Measurements from ENCODE around the gene JUND. TPM values are rescaled to one million over a fixed set of nuclear protein-coding genes. Genes with fewer than 3 reads are reported as not detected.
A peak's percentile ranks its signal among the peaks of the same experiment; 100 is the strongest.

The JUND gene
- total RNA-seq, 2 experiments from 2014 or later: 498 to 501 TPM

DNA sequence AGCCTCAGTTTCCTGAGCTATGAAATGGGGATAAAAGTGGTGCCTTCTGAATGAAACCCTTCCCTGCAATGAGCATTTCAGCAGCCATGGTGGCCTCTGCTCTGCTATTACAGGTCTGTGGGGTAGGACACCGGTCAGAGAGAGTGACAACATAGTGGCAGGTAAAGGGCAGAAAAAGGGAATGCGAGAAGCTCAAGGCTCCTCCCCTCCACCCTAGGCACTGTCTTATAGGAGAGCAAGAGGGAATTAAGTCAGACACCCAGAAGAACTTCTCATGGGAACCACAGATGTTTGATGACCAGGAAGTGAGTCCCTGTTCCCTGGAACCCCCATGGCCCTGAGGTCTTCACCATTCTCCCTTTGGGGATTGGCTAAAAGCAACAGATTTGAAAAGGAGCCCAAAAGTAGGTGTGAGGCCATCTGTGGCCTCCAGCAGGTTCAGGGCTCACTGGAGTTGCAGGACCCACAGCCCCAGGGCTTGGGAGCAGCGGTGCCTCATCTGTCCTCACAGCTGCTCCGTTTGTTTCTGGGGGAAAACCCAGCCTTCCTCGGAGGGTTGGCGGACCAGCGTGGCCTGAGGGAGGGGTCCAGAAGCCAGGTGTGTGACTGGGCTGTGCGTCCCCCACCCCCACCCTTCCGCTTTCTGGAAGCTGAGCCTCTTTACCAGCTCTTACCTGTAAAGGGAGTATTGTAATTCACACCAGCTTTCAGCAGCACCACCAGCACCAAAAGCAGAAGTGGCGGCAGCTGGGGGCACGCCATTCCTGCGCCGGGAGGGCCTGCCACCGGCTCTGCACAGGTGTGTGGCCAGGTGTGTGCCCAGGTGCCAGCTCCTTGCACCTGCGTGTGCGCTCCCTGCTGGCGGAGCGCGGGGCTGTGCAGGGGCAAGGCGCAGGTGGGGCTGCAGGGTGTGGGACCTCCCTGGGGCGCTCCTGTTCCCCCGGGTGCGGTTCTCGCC is 26.6 kb downstream of the JUND start:
- Mint-ChIP-seq H3K4me1 (peaks cover 3% of the 10 kb centered on the region), H3K36me3 (no peaks in the 10 kb centered on the region), H3K9me3 (ENCODE audit: low read depth) (no peaks in the 10 kb centered on the region), H3K27me3 (peaks cover 19% of the 10 kb centered on the region), H3K4me3 (no peak overlapping the region), H3K27ac (no peak overlapping the region)
- ATAC-seq (no peak), DNase-seq (no peak)
- CTCF ChIA-PET: interaction anchor here (0.5 to 9.6 kb wide), 13 partner anchors 8 to 168 kb away, joined by 3 to 166 read pairs (median 3); partner anchors contain the start of genes IL12RB1, PGPEP1 and RAB3A

DNA sequence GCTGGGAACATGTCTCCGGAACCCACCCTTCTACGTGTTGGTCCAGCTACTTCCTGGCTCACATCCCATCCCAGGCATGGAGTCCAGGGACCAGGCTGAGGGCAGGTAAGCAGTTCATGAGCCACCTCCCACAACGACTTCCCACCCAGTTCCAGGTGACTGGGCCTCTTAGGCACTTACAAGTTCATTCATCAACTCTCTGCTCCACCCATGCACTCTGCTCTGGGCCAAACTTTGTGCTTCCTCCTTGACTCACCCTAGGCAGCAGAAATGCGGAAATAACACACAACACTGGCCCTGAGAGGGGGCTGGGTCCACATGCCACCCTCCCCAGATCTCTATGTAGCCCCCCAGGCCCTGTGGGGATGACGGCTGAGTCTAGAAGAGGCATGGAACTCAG is 27.7 kb downstream of the JUND start:
- DNase-seq (no peak), ATAC-seq (no peak)
- Mint-ChIP-seq H3K27ac (no peak overlapping the region), H3K27me3 (peaks cover 19% of the 10 kb centered on the region), H3K4me3 (no peak overlapping the region), H3K4me1 (peaks cover 3% of the 10 kb centered on the region), H3K36me3 (no peaks in the 10 kb centered on the region), H3K9me3 (ENCODE audit: low read depth) (no peaks in the 10 kb centered on the region)
- CTCF ChIA-PET: interaction anchor here (0.5 to 9.6 kb wide), 9 partner anchors 9 to 107 kb away, joined by 3 to 166 read pairs (median 4); partner anchors contain the start of genes MPV17L2 and RAB3A

- peaks cover 19% of the 10 kb centered on the region for H3K27me3 Mint-ChIP-seq
- H3K4me1 Mint-ChIP-seq: peaks cover 3% of the 10 kb centered on the region
- no peak overlapping the region for H3K27ac Mint-ChIP-seq
- no peaks in the 10 kb centered on the region for H3K9me3 Mint-ChIP-seq (ENCODE audit: low read depth)
- CTCF ChIA-PET: interaction anchor here (0.7 to 9.6 kb wide), 18 partner anchors 9 to 182 kb away, joined by 3 to 166 read pairs (median 5); partner anchors contain the start of genes LSM4, MPV17L2, PDE4C and RAB3A
- H3K4me3 Mint-ChIP-seq: no peak overlapping the region
- DNase-seq (no peak), ATAC-seq (no peak)
- H3K36me3 Mint-ChIP-seq: no peaks in the 10 kb centered on the region
Measured at GRCh38 chr19:18253130-18253529, 28.3 kb downstream of the JUND start.

DNA sequence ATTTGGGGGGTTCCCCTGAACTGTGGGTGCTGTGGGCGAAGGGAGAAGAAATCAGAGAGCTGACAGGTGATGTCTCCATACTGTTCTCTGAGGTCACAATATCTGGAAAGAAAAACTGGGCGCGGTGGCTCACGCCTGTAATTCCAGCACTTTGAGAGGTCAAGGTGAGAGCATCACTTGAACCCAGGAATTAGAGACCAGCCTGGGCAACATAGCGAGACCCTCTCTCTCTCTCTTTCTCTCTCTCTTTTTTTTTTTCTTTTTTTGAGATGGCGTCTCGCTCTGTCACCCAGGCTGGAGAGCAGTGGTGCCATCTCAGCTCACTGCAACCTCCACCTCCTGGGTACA is 29.1 kb downstream of the JUND start:
- CTCF ChIA-PET: interaction anchor here (0.8 to 9.6 kb wide), 48 partner anchors 9 to 314 kb away, joined by 3 to 166 read pairs (median 5); partner anchors contain the start of genes LSM4, MPV17L2, PDE4C and RAB3A
- H3K4me1 Mint-ChIP-seq: peaks cover 3% of the 10 kb centered on the region
- ATAC-seq: no peak
- no peaks in the 10 kb centered on the region for H3K36me3 Mint-ChIP-seq
- H3K27me3 Mint-ChIP-seq: peaks cover 19% of the 10 kb centered on the region
- no peak overlapping the region for H3K4me3 Mint-ChIP-seq
- DNase-seq: no peak
- no peaks in the 10 kb centered on the region for H3K9me3 Mint-ChIP-seq (ENCODE audit: low read depth)
- no peak overlapping the region for H3K27ac Mint-ChIP-seq

DNA sequence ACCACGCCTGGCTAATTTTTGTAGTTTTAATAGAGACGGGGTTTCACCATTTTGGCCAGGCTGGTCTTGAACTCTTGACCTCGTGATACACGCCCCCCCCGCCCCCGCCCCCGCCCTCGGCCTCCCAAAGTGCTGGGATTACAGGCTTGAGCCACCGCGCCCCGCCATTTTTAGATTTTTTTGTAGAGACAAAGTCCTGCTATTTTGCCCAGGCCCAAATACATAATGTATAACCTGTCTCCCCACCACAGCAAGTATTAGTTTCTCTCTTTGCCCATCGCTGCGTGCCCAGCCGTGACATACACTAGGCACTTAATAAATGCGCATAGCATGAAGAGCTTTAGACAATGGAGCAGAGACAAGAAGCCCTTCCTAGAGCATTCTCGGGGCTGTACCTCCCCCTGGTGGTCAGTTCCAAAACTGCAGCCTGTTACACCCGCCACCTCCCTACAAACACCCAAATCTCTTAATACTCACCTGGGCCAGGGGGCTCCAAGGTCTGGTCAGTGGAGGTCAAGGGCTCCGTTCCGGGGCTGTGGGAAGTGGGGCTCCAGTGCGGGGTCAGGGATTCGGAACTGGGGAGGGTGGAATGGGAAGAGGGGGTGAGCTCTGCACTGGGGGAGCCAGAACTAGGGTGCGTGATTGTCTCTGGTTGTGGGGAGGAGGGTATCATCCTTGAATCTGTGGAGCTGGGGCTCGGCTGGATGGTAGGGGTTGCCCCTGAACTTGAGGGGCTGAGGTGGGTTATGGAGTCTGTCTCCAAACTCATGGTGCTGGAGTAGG is 29.6 kb downstream of the JUND start:
- H3K27me3 Mint-ChIP-seq: peaks cover 19% of the 10 kb centered on the region
- H3K27ac Mint-ChIP-seq: no peak overlapping the region
- peaks cover 3% of the 10 kb centered on the region for H3K4me1 Mint-ChIP-seq
- no peaks in the 10 kb centered on the region for H3K36me3 Mint-ChIP-seq
- H3K9me3 Mint-ChIP-seq (ENCODE audit: low read depth): no peaks in the 10 kb centered on the region
- CTCF ChIA-PET: interaction anchor here (0.6 to 9.6 kb wide), 54 partner anchors 9 to 313 kb away, joined by 3 to 166 read pairs (median 5); partner anchors contain the start of genes IFI30, LSM4, MPV17L2 and PDE4C
- H3K4me3 Mint-ChIP-seq: no peak overlapping the region
- ATAC-seq: peak; percentile 87
- DNase-seq: peak; percentile 85

- H3K4me1 Mint-ChIP-seq: peaks cover 3% of the 10 kb centered on the region
Measured at GRCh38 chr19:18249834-18250233, 31.6 kb downstream of the JUND start.

GRCh38 chr19:18245297-18245696 is 36.1 kb downstream of the JUND start:
- ATAC-seq (no peak), DNase-seq (no peak)
- Mint-ChIP-seq H3K36me3 (no peaks in the 10 kb centered on the region), H3K27ac (no peak overlapping the region), H3K27me3 (peaks cover 4% of the 10 kb centered on the region), H3K4me1 (no peaks in the 10 kb centered on the region), H3K9me3 (ENCODE audit: low read depth) (no peaks in the 10 kb centered on the region), H3K4me3 (no peak overlapping the region)
- CTCF ChIA-PET: interaction anchor here (0.6 to 1.4 kb wide), 3 partner anchors 12 to 32 kb away, joined by 3 read pairs; no protein-coding TSS in a partner anchor

More at GRCh38 chr19:18249834-18250233, 31.6 kb downstream of the JUND start:
- ATAC-seq (no peak), DNase-seq (no peak)
- Mint-ChIP-seq H3K36me3 (no peaks in the 10 kb centered on the region), H3K4me3 (no peak overlapping the region), H3K27ac (no peak overlapping the region), H3K27me3 (peaks cover 16% of the 10 kb centered on the region), H3K9me3 (ENCODE audit: low read depth) (no peaks in the 10 kb centered on the region)
- CTCF ChIA-PET: interaction anchor here (0.7 to 9.6 kb wide), 11 partner anchors 10 to 136 kb away, joined by 3 to 166 read pairs (median 5); partner anchors contain the start of genes MPV17L2 and RAB3A

DNA sequence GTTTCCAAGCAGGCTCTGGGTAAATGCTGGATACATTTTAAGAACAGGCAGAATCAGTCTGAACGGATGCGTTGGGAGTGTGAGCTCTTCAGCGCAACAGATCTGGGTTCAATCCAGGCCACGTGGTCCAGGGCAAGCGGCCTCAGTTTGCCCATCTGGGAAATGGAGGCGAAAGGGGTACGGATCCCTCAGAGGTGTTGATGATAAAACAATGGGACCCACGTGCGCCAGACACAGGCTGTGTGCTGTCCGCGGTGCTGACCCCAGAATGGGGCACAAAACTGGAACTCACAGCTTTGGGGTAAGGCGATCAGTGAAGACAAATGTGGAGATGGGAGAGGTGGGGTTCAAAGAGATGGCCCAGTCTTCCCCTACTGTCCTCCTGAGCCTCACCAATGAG is 42.1 kb downstream of the JUND start:
- Mint-ChIP-seq H3K36me3 (no peaks in the 10 kb centered on the region), H3K4me3 (no peak overlapping the region), H3K9me3 (ENCODE audit: low read depth) (no peaks in the 10 kb centered on the region), H3K27ac (no peak overlapping the region), H3K27me3 (peaks cover 29% of the 10 kb centered on the region), H3K4me1 (no peaks in the 10 kb centered on the region)
- no peak for ATAC-seq
- DNase-seq: no peak
- CTCF ChIA-PET: interaction anchor here (0.8 to 3.3 kb wide), 4 partner anchors 13 to 48 kb away, joined by 3 to 19 read pairs (median 3); no protein-coding TSS in a partner anchor

GRCh38 chr19:18234194-18234593 is 47.2 kb downstream of the JUND start:
- H3K27ac Mint-ChIP-seq: no peak overlapping the region
- H3K4me3 Mint-ChIP-seq: no peak overlapping the region
- ATAC-seq: no peak
- H3K27me3 Mint-ChIP-seq: peaks cover 57% of the 10 kb centered on the region
- CTCF ChIA-PET: interaction anchor here (1.0 to 2.4 kb wide), 6 partner anchors 10 to 45 kb away, joined by 3 to 11 read pairs (median 4); no protein-coding TSS in a partner anchor
- no peak for DNase-seq
- no peaks in the 10 kb centered on the region for H3K9me3 Mint-ChIP-seq (ENCODE audit: low read depth)
- H3K36me3 Mint-ChIP-seq: no peaks in the 10 kb centered on the region
- peaks cover 4% of the 10 kb centered on the region for H3K4me1 Mint-ChIP-seq

GRCh38 chr19:18233224-18233825 is 48.1 kb downstream of the JUND start:
- Mint-ChIP-seq H3K36me3 (no peaks in the 10 kb centered on the region), H3K4me3 (no peak overlapping the region), H3K9me3 (ENCODE audit: low read depth) (no peaks in the 10 kb centered on the region), H3K4me1 (peaks cover 4% of the 10 kb centered on the region), H3K27ac (no peak overlapping the region), H3K27me3 (peaks cover 54% of the 10 kb centered on the region)
- DNase-seq (peak; percentile 72), ATAC-seq (peak; percentile 85)
- CTCF ChIA-PET: interaction anchor here (1.0 to 3.4 kb wide), 8 partner anchors 9 to 142 kb away, joined by 3 to 13 read pairs (median 4); no protein-coding TSS in a partner anchor

GRCh38 chr19:18232540-18233223 is 48.7 kb downstream of the JUND start:
- Mint-ChIP-seq H3K4me1 (peaks cover 4% of the 10 kb centered on the region), H3K4me3 (no peak overlapping the region), H3K9me3 (ENCODE audit: low read depth) (no peaks in the 10 kb centered on the region), H3K27ac (no peak overlapping the region), H3K36me3 (no peaks in the 10 kb centered on the region), H3K27me3 (peaks cover 60% of the 10 kb centered on the region)
- CTCF ChIA-PET: interaction anchor here (1.0 to 3.4 kb wide), 7 partner anchors 8 to 143 kb away, joined by 3 to 13 read pairs (median 5); no protein-coding TSS in a partner anchor
- ATAC-seq (peak; percentile 17), DNase-seq (no peak)

DNA sequence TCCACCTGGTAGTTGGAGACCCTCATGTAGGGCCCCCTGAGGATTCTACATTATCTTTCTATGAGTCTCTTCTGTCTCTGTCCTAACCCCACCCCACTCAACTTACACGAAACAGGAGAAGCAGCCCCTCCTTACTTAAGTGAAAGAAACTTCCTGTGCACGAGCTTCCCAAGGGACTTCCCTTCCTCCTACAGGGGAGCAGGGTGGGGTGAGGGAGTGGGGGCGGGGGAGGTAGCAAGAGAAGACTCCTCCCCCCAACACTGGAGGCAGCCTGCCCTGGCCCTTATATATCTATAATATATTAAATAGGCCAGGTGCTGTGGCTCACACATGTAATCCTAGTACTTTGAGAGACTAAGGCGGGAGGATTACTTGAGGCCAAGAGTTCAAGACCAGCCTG is 49.6 kb downstream of the JUND start:
- H3K36me3 Mint-ChIP-seq: no peaks in the 10 kb centered on the region
- H3K4me3 Mint-ChIP-seq: no peak overlapping the region
- CTCF ChIA-PET: interaction anchor here (0.9 to 3.4 kb wide), 4 partner anchors 11 to 97 kb away, joined by 3 to 13 read pairs (median 8); no protein-coding TSS in a partner anchor
- peaks cover 66% of the 10 kb centered on the region for H3K27me3 Mint-ChIP-seq
- DNase-seq: no peak
- H3K4me1 Mint-ChIP-seq: peaks cover 6% of the 10 kb centered on the region
- H3K9me3 Mint-ChIP-seq (ENCODE audit: low read depth): no peaks in the 10 kb centered on the region
- ATAC-seq: no peak
- no peak overlapping the region for H3K27ac Mint-ChIP-seq
